Liver (tissue), 9 donors: ENCODE data around the gene TMEM140. TPM values are rescaled to one million over a fixed set of nuclear protein-coding genes. Genes with fewer than 3 reads are reported as not detected.

Source experiments
- DNase-seq: peaks from one replicate; pipeline ENCODE4 v3.0.0-alpha.2; 2017; ENCODE audit warnings: low spot score
- H3K27ac ChIP-seq, 2 donors: one replicate each; pipeline ENCODE4 v1.7.0; 2013; ENCODE audit warnings: inconsistent platforms in 2 of 2, low read length in 2 of 2, control low read depth in 1 of 2, low read depth in 1 of 2, mild to moderate bottlenecking in 1 of 2
- H3K27me3 ChIP-seq, 4 donors: one replicate each; pipeline versions ENCODE4 v1.6.1 to v1.7.0; 2013; ENCODE audit warnings: low read length in 3 of 4, inconsistent platforms in 1 of 4, mild to moderate bottlenecking in 1 of 4, moderate library complexity in 1 of 4; ENCODE audit not compliant: control insufficient read depth in 4 of 4, insufficient read depth in 4 of 4
- H3K36me3 ChIP-seq, 4 donors: one replicate each; pipeline versions ENCODE4 v1.6.1 to v1.7.0; 2013; ENCODE audit warnings: low read length in 3 of 4, mild to moderate bottlenecking in 3 of 4, low read depth in 1 of 4, moderate library complexity in 1 of 4; ENCODE audit not compliant: control insufficient read depth in 4 of 4, insufficient read depth in 3 of 4
- H3K4me1 ChIP-seq, 4 donors: one replicate each; pipeline versions ENCODE4 v1.6.1 to v1.7.0; 2013; ENCODE audit warnings: low read length in 3 of 4, mild to moderate bottlenecking in 3 of 4, moderate library complexity in 1 of 4; ENCODE audit not compliant: control insufficient read depth in 4 of 4, insufficient read depth in 4 of 4
- H3K4me3 ChIP-seq, 3 donors: one replicate each; pipeline versions ENCODE4 v1.6.1 to v1.7.0; 2013; ENCODE audit warnings: low read length in 3 of 3, control low read depth in 1 of 3, low read depth in 1 of 3, mild to moderate bottlenecking in 1 of 3
- H3K9ac ChIP-seq, 2 donors: one replicate each; pipeline ENCODE4 v1.7.0; 2013; ENCODE audit warnings: low read length in 2 of 2, mild to moderate bottlenecking in 2 of 2, moderate library complexity in 2 of 2, control low read depth in 1 of 2, low read depth in 1 of 2
- H3K9me3 ChIP-seq, 4 donors: one replicate each; pipeline versions ENCODE4 v1.6.1 to v1.7.0; 2013; ENCODE audit warnings: low read length in 3 of 4; ENCODE audit not compliant: control insufficient read depth in 4 of 4
- FOXA1 ChIP-seq: IDR thresholded peaks from 2 replicates; pipeline ENCODE4 v1.6.1; 2016; ENCODE audit warnings: antibody characterized with exemption
- FOXA2 ChIP-seq: IDR thresholded peaks from 2 replicates; pipeline ENCODE4 v1.6.1; 2016; ENCODE audit warnings: antibody characterized with exemption
- GABPA ChIP-seq, 2 donors: IDR thresholded peaks in 1 of 2; conservative IDR thresholded peaks in 1 of 2; 2 replicates each; pipeline ENCODE4 v1.6.1; 2016; ENCODE audit warnings: antibody characterized with exemption in 2 of 2, mild to moderate bottlenecking in 1 of 2, moderate library complexity in 1 of 2
- HNF4G ChIP-seq: IDR thresholded peaks from 2 replicates; pipeline ENCODE4 v1.6.1; 2016; ENCODE audit warnings: antibody characterized with exemption
- MAX ChIP-seq: IDR thresholded peaks from 2 replicates; pipeline ENCODE4 v1.6.1; 2016; ENCODE audit warnings: antibody characterized with exemption
- NR2F2 ChIP-seq: IDR thresholded peaks from 2 replicates; pipeline ENCODE4 v1.6.1; 2016; ENCODE audit warnings: antibody characterized with exemption
- RAD21 ChIP-seq, 2 donors: IDR thresholded peaks; 2 replicates each; pipeline ENCODE4 v1.6.1; 2016; ENCODE audit warnings: antibody characterized with exemption in 2 of 2, mild to moderate bottlenecking in 2 of 2
- RXRA ChIP-seq, 2 donors: IDR thresholded peaks; 2 replicates each; pipeline ENCODE4 v1.6.1; 2017 to 2018; ENCODE audit warnings: antibody characterized with exemption in 2 of 2, mild to moderate bottlenecking in 1 of 2
- SP1 ChIP-seq: IDR thresholded peaks from 2 replicates; pipeline ENCODE4 v1.6.1; 2018; ENCODE audit warnings: antibody characterized with exemption, mild to moderate bottlenecking
- TAF1 ChIP-seq: conservative IDR thresholded peaks from 2 replicates; pipeline ENCODE4 v1.6.1; 2016; ENCODE audit warnings: antibody characterized with exemption, mild to moderate bottlenecking
- ZBTB33 ChIP-seq: IDR thresholded peaks from 2 replicates; pipeline ENCODE4 v1.6.1; 2016; ENCODE audit warnings: antibody characterized with exemption
- WGBS: extraction: QIAGEN DNeasy Blood & Tissue Kit; methylation state at CpG from one replicate; pipeline ENCODE4 v1.1.7; 2013; 5-methylcytosine and 5-hydroxymethylcytosine counted together
- polyA plus RNA-seq, 2 donors: library from polyadenylated mRNA; stranded (reverse) in 1 of 2; unstranded in 1 of 2; fragments of 200-250 nt in 1 of 2; fragments of >200 nt in 1 of 2; fragmentation: Nextera tagmentation in 1 of 2; extraction: Ambion mirVana in 1 of 2; gene quantifications; one replicate each; pipeline versions ENCODE4 v1.2.1 to v1.2.3, GENCODE V29; 2013 to 2015
- total RNA-seq, 2 donors: library from RNA; depleted of rRNA; stranded (reverse); fragments of >200 nt; gene quantifications; one replicate each; pipeline ENCODE4 v1.2.3, GENCODE V29; 2014
- donor health status: healthy.
- donor health status: healthy.
- donor health status: healthy.
- donor health status: healthy.
- donor health status: healthy.

TMEM140 gene
- total and polyA plus RNA-seq, 4 donors = 22.3 to 34.3 (median 25.9) TPM

- DNase-seq = no peak
These were observed 18.3 kb upstream of the TMEM140 start for GRCh38 chr7:135129579-135129978.

GRCh38 chr7:135143885-135144668 is 3.8 kb upstream of the TMEM140 start:
- H3K36me3 ChIP-seq = no peaks in the 10 kb centered on the region
- no peaks in the 10 kb centered on the region for H3K9me3 ChIP-seq
- DNase-seq = no peak
- no peaks in the 10 kb centered on the region for H3K27me3 ChIP-seq
- H3K4me1 ChIP-seq = peaks cover 0 to 23% (median 11%) of the 10 kb centered on the region in 4 donors
- H3K27ac ChIP-seq = peak overlapping the region; percentile 15 to 43
- WGBS = 81% methylated on average over 3 of the region's 3 CpGs
- H3K9ac ChIP-seq = no peak overlapping the region
- TF ChIP-seq MAX = no peak
- peak; percentile 49 to 57 for TF ChIP-seq RXRA (IDR thresholded peaks at IDR 0.05)
- TF ChIP-seq RAD21 (IDR thresholded peaks at IDR 0.05) = peak in 1 of 2 donors; percentile 16
- TF ChIP-seq GABPA (IDR thresholded peaks at IDR 0.05 in 1 of 2, conservative IDR thresholded peaks at IDR 0.05 in 1 of 2) = no peak
- peak; percentile 34 for TF ChIP-seq SP1
- no peak for TF ChIP-seq TAF1
- TF ChIP-seq NR2F2 = peak; percentile 80
- no peak for TF ChIP-seq HNF4G
- H3K4me3 ChIP-seq = no peak overlapping the region

More at GRCh38 chr7:135129579-135129978, 18.3 kb upstream of the TMEM140 start:
- Histone ChIP-seq H3K4me1 (no peaks in the 10 kb centered on the region), H3K9ac (no peak overlapping the region), H3K27me3 (no peaks in the 10 kb centered on the region), H3K4me3 (no peak overlapping the region), H3K36me3 (no peaks in the 10 kb centered on the region), H3K9me3 (peaks cover 0 to 4% (median under 1%) of the 10 kb centered on the region in 4 donors), H3K27ac (no peak overlapping the region)
- TF ChIP-seq ZBTB33 = no peak
- no peak for TF ChIP-seq RXRA (IDR thresholded peaks at IDR 0.05)
- TF ChIP-seq GABPA (IDR thresholded peaks at IDR 0.05 in 1 of 2, conservative IDR thresholded peaks at IDR 0.05 in 1 of 2) = no peak
- no peak for TF ChIP-seq TAF1
- no peak for TF ChIP-seq FOXA1
- TF ChIP-seq FOXA2 = no peak

GRCh38 chr7:135147341-135147898 is 452 bp upstream of the TMEM140 start:
- peak; percentile 34 for DNase-seq
- WGBS = 4% methylated on average over 6 of the region's 6 CpGs
- TF ChIP-seq FOXA1 (no peak), NR2F2 (peak; percentile 29), HNF4G (no peak), RAD21 (IDR thresholded peaks at IDR 0.05) (peak; percentile 21 to 43)

More at GRCh38 chr7:135147341-135147898, 452 bp upstream of the TMEM140 start:
- Histone ChIP-seq H3K27ac (peak overlapping the region; percentile 94 to 100), H3K36me3 (peaks cover 2 to 9% (median 5%) of the 10 kb centered on the region in 4 donors), H3K27me3 (no peaks in the 10 kb centered on the region), H3K4me3 (peak overlapping the region; percentile 49 to 99 (median 93)), H3K9me3 (no peaks in the 10 kb centered on the region), H3K9ac (peak overlapping the region; percentile 89 to 100), H3K4me1 (peaks cover 2 to 45% (median 20%) of the 10 kb centered on the region in 4 donors)
